SK-N-SH (cell line): ENCODE results near the gene TAF11. TPM values are rescaled to one million over a fixed set of nuclear protein-coding genes. Genes with fewer than 3 reads are reported as not detected.

Source experiments
- CTCF ChIA-PET: fragments of 300-600, 350-600 bp; formaldehyde crosslinking; extraction: SDS; loops from one replicate; lab custom pipeline; 2021; lab: Yijun Ruan, JAX
- POLR2A ChIA-PET: fragments of 350-600 bp; sonication (Branson Sonifier 250); formaldehyde crosslinking; extraction: SDS; loops from one replicate; lab custom pipeline; 2020; ENCODE audit warnings: antibody characterized with exemption, inconsistent platforms; lab: Yijun Ruan, JAX
- DNase-seq: peaks from one replicate; pipeline ENCODE4 v3.0.0; 2012
- H2AFZ ChIP-seq: fragments of 200-600 bp; sonication (generic); 2 replicates; pipeline ENCODE4 v1.8.1; 2016; ENCODE audit warnings: antibody characterized with exemption, mild to moderate bottlenecking, low read depth
- H3F3A ChIP-seq: fragments of 200-600 bp; sonication (generic); replicated peaks from 2 replicates; pipeline ENCODE3; 2016; ENCODE audit warnings: antibody characterized with exemption, mild to moderate bottlenecking; ENCODE audit not compliant: insufficient read depth
- H3K27ac ChIP-seq, 2 experiments: fragments of 200-500 bp in 1 of 2; fragments of 200-600 bp in 1 of 2; sonication (Bioruptor generic) in 1 of 2; sonication (generic), shearing (Covaris generic) in 1 of 2; 2 replicates each; pipeline versions ENCODE4 v1.5.1 to v1.6.1; 2014 to 2016; ENCODE audit warnings: low read depth in 2 of 2, inconsistent platforms in 1 of 2, low read length in 1 of 2, mild to moderate bottlenecking in 1 of 2, mixed read lengths in 1 of 2
- H3K27me3 ChIP-seq: fragments of 200-600 bp; sonication (generic), shearing (Covaris generic); 2 replicates; pipeline ENCODE4 v1.6.1; 2016; ENCODE audit warnings: mixed run types; ENCODE audit not compliant: insufficient read depth
- H3K36me3 ChIP-seq, 2 experiments: fragments of 200-500 bp in 1 of 2; fragments of 200-600 bp in 1 of 2; sonication (Bioruptor generic) in 1 of 2; sonication (generic) in 1 of 2; replicated peaks in 1 of 2; 2 replicates each; pipeline versions ENCODE3 to v1.5.1; 2014 to 2016; ENCODE audit warnings: low read length in 1 of 2, mild to moderate bottlenecking in 1 of 2; ENCODE audit not compliant: insufficient read depth in 2 of 2, control insufficient read depth in 1 of 2
- H3K4me1 ChIP-seq, 2 experiments: fragments of 200-500 bp in 1 of 2; fragments of 200-600 bp in 1 of 2; sonication (Bioruptor generic) in 1 of 2; sonication (generic), shearing (Covaris generic) in 1 of 2; 2 replicates each; pipeline versions ENCODE4 v1.5.1 to v1.6.1; 2014 to 2016; ENCODE audit warnings: low read depth in 1 of 2, low read length in 1 of 2, mixed run types in 1 of 2; ENCODE audit not compliant: insufficient read depth in 2 of 2, control insufficient read depth in 1 of 2
- H3K4me2 ChIP-seq: fragments of 200-600 bp; sonication (generic), shearing (Covaris generic); 2 replicates; pipeline ENCODE4 v1.6.1; 2017; ENCODE audit warnings: mixed run types
- H3K4me3 ChIP-seq, 2 experiments: fragments of 200-500 bp in 1 of 2; fragments of 200-600 bp in 1 of 2; sonication (Bioruptor generic) in 1 of 2; sonication (generic), shearing (Covaris generic) in 1 of 2; 2 replicates each; pipeline versions ENCODE4 v1.5.1 to v1.8.1; 2014 to 2016; ENCODE audit warnings: low read depth in 2 of 2, inconsistent platforms in 1 of 2, low read length in 1 of 2, mild to moderate bottlenecking in 1 of 2, mixed read lengths in 1 of 2, moderate library complexity in 1 of 2
- H3K79me2 ChIP-seq: fragments of 200-600 bp; sonication (generic); 2 replicates; pipeline ENCODE4 v1.8.1; 2017; ENCODE audit warnings: mild to moderate bottlenecking; ENCODE audit not compliant: insufficient read depth
- H3K9ac ChIP-seq: fragments of 200-600 bp; sonication (generic); 2 replicates; pipeline ENCODE4 v1.6.1; 2017; ENCODE audit warnings: mixed run types
- H3K9me2 ChIP-seq: fragments of 200-600 bp; sonication (generic); 2 replicates; pipeline ENCODE4 v1.6.1; 2017; ENCODE audit warnings: mixed run types
- H3K9me3 ChIP-seq: fragments of 200-600 bp; sonication (generic); 2 replicates; pipeline ENCODE4 v1.6.1; 2017; ENCODE audit warnings: mixed run types, mild to moderate bottlenecking, moderate library complexity
- H4K20me1 ChIP-seq: fragments of 200-600 bp; sonication (generic); 2 replicates; pipeline ENCODE4 v1.6.1; 2017; ENCODE audit warnings: mild to moderate bottlenecking, mixed run types; ENCODE audit not compliant: insufficient read depth
- CHD2 ChIP-seq: fragments of 150-350 bp; IDR thresholded peaks from 2 replicates; pipeline ENCODE4 v1.6.1; 2018; ENCODE audit warnings: low read length; ENCODE audit not compliant: partially characterized antibody
- ELF1 ChIP-seq: IDR thresholded peaks from 2 replicates; pipeline ENCODE4 v1.4.0; 2012
- EP300 ChIP-seq, 2 experiments: IDR thresholded peaks; 2 replicates each; pipeline versions ENCODE4 v1.4.0 to v1.6.1; 2012; ENCODE audit warnings: borderline replicate concordance in 1 of 2, low read depth in 1 of 2, low read length in 1 of 2
- EZH2phosphoT487 ChIP-seq: fragments of 200-600 bp; sonication (generic); IDR thresholded peaks from 2 replicates; pipeline ENCODE4 v1.6.1; 2017; ENCODE audit warnings: low read depth, mixed run types, mild to moderate bottlenecking, antibody characterized with exemption, moderate library complexity, borderline replicate concordance
- FOSL2 ChIP-seq: IDR thresholded peaks from 2 replicates; pipeline ENCODE4 v1.4.0; 2012; ENCODE audit warnings: low read depth, mild to moderate bottlenecking, moderate library complexity, borderline replicate concordance
- FOXJ3 ChIP-seq: sonication (generic); formaldehyde crosslinking; IDR thresholded peaks from 2 replicates; pipeline ENCODE4 v1.5.1; 2020; ENCODE audit warnings: mild to moderate bottlenecking, missing genetic modification reagents
- GATA2 ChIP-seq: sonication (generic); formaldehyde crosslinking; IDR thresholded peaks from 2 replicates; pipeline ENCODE4 v1.5.0; 2020; ENCODE audit warnings: mild to moderate bottlenecking, missing genetic modification reagents
- IRF3 ChIP-seq: fragments of 150-350 bp; IDR thresholded peaks from 2 replicates; pipeline ENCODE4 v1.6.1; 2016; ENCODE audit warnings: mild to moderate bottlenecking, low read depth, low read length
- JUND ChIP-seq: IDR thresholded peaks from 2 replicates; pipeline ENCODE4 v1.4.0; 2012
- MAX ChIP-seq: IDR thresholded peaks from 2 replicates; pipeline ENCODE4 v1.4.0; 2012; ENCODE audit warnings: low read depth
- MEF2A ChIP-seq: IDR thresholded peaks from 2 replicates; pipeline ENCODE4 v1.4.0; 2012; ENCODE audit warnings: low read depth, borderline replicate concordance
- MXI1 ChIP-seq: IDR thresholded peaks from 2 replicates; pipeline ENCODE4 v1.6.1; 2012; ENCODE audit warnings: mild to moderate bottlenecking, low read depth, low read length, improper control_type of control experiment
- NRF1 ChIP-seq: IDR thresholded peaks from 2 replicates; pipeline ENCODE4 v1.6.1; 2012; ENCODE audit warnings: low read depth, mild to moderate bottlenecking, low read length
- RCOR1 ChIP-seq: fragments of 150-350 bp; IDR thresholded peaks from 2 replicates; pipeline ENCODE4 v1.6.1; 2017; ENCODE audit warnings: antibody characterized with exemption, low read length
- RFX5 ChIP-seq: IDR thresholded peaks from 2 replicates; pipeline ENCODE4 v1.6.1; 2012; ENCODE audit warnings: mild to moderate bottlenecking, improper control_type of control experiment, low read length
- RXRA ChIP-seq: IDR thresholded peaks from 2 replicates; pipeline ENCODE4 v1.4.0; 2012; ENCODE audit warnings: low read depth, mild to moderate bottlenecking, borderline replicate concordance
- SMC3 ChIP-seq: IDR thresholded peaks from 2 replicates; pipeline ENCODE4 v1.6.1; 2012; ENCODE audit warnings: low read depth, low read length, improper control_type of control experiment
- TAF1 ChIP-seq: IDR thresholded peaks from 2 replicates; pipeline ENCODE4 v1.6.1; 2012; ENCODE audit warnings: low read depth, mild to moderate bottlenecking, low read length, moderate library complexity, borderline replicate concordance
- TCF12 ChIP-seq: IDR thresholded peaks from 2 replicates; pipeline ENCODE4 v1.4.0; 2012
- TEAD4 ChIP-seq: IDR thresholded peaks from 2 replicates; pipeline ENCODE4 v1.4.0; 2012; ENCODE audit warnings: mild to moderate bottlenecking, borderline replicate concordance; ENCODE audit not compliant: insufficient read depth
- USF1 ChIP-seq: IDR thresholded peaks from 2 replicates; pipeline ENCODE4 v1.4.0; 2012; ENCODE audit warnings: low read depth, borderline replicate concordance
- WGBS: methylation state at CpG from one replicate; pipeline ENCODE4 v1.1.6; 2017; ENCODE audit warnings: low lambda C conversion rate; 5-methylcytosine and 5-hydroxymethylcytosine counted together
- polyA plus RNA-seq, 3 experiments: library from polyadenylated mRNA; depleted of rRNA; stranded (reverse); fragments of >200 nt; gene quantifications; 2 replicates each; pipeline ENCODE4 v1.2.3, GENCODE V29; 2012
- TF ChIP-seq, protein P1 (sequence below): IDR thresholded peaks from 2 replicates; pipeline ENCODE4 v1.4.0; 2012; ENCODE audit warnings: low read depth, borderline replicate concordance
- TF ChIP-seq, protein P2 (sequence below): IDR thresholded peaks from 2 replicates; pipeline ENCODE4; 2012
- TF ChIP-seq, protein P3 (sequence below): fragments of 200-600 bp; sonication (generic); IDR thresholded peaks from 2 replicates; pipeline ENCODE4 v1.6.1; 2017; ENCODE audit warnings: antibody characterized with exemption, mild to moderate bottlenecking, moderate library complexity

Gene TAF11, protein sequence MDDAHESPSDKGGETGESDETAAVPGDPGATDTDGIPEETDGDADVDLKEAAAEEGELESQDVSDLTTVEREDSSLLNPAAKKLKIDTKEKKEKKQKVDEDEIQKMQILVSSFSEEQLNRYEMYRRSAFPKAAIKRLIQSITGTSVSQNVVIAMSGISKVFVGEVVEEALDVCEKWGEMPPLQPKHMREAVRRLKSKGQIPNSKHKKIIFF
- 21.8 and 29.3 TPM in 2 replicates for polyA plus RNA-seq (2012; rRNA removed)
- polyA plus RNA-seq (2012; cell fraction: cytosol; rRNA removed): 31.0 and 35.6 TPM in 2 replicates
- 25.4 and 38.9 TPM in 2 replicates for polyA plus RNA-seq (2012; cell fraction: nucleus; rRNA removed)

- Histone ChIP-seq H2AFZ (peak within 1 kb of the TSS; percentile 97), H4K20me1 (peaks cover 3% of the 10 kb centered on the region; the same call in 1 of the 2 replicates), H3K9ac (peak within 1 kb of the TSS; percentile 92), H3K9me3 (no peaks in the 10 kb centered on the region), H3K4me3 (peak within 1 kb of the TSS; percentile 92 to 95), H3K4me1 (peaks cover 0 to 10% of the 10 kb centered on the region in 2 experiments; a peak in 2 of 4 replicates), H3K36me3 (peaks cover 3 to 24% of the 10 kb centered on the region in 2 experiments), H3K27me3 (no peaks in the 10 kb centered on the region), H3F3A (peaks cover 13% of the 10 kb centered on the region), H3K4me2 (peak within 1 kb of the TSS; percentile 82), H3K9me2 (no peaks in the 10 kb centered on the region), H3K27ac (peak within 1 kb of the TSS; percentile 85 to 86), H3K79me2 (peaks cover 73% of the 10 kb centered on the region)
- ChIA-PET CTCF (interaction anchor here (0.9 to 1.1 kb wide), 4 partner anchors 15 to 252 kb away, joined by 3 to 5 read pairs (median 4); no protein-coding TSS in a partner anchor), POLR2A (interaction anchor here (0.7 to 1.8 kb wide), 3 partner anchors 23 to 131 kb away, joined by 3 to 6 read pairs (median 3); partner anchors contain the start of gene SNRPC)
- peak; percentile 86 for DNase-seq
- WGBS: 0% methylated on average over 43 of the region's 43 CpGs
- TF ChIP-seq MXI1 (peak; percentile 92), GATA2 (CRISPR knock-in tag) (no peak), MEF2A (0 out of 2 replicates have a peak, but pooled peaks have one; percentile 9), TAF1 (peak; percentile 67; the same call in 1 of the 2 replicates), JUND (peak; percentile 20; the same call in 1 of the 2 replicates), IRF3 (no peak), RFX5 (no peak), USF1 (no peak), NRF1 (no peak), ELF1 (peak; percentile 99), EZH2phosphoT487 (no peak), MAX (peak; percentile 90), CHD2 (peak; percentile 82), RCOR1 (no peak; the same call in 1 of the 2 replicates), TEAD4 (no peak), RXRA (no peak), EP300 (IDR thresholded peaks at IDR 0.05; ENCODE audit: borderline replicate concordance in 1 of 2, low read depth in 1 of 2, low read length in 1 of 2) (peak in 1 of 2 experiments; percentile 32; a peak in 1 of 4 replicates), FOSL2 (peak; percentile 23; the same call in 1 of the 2 replicates), FOXJ3 (0 out of 2 replicates have a peak, but pooled peaks have one; percentile 33), TCF12 (peak; percentile 25; the same call in 1 of the 2 replicates), SMC3 (no peak)
- TF ChIP-seq, protein P1, sequence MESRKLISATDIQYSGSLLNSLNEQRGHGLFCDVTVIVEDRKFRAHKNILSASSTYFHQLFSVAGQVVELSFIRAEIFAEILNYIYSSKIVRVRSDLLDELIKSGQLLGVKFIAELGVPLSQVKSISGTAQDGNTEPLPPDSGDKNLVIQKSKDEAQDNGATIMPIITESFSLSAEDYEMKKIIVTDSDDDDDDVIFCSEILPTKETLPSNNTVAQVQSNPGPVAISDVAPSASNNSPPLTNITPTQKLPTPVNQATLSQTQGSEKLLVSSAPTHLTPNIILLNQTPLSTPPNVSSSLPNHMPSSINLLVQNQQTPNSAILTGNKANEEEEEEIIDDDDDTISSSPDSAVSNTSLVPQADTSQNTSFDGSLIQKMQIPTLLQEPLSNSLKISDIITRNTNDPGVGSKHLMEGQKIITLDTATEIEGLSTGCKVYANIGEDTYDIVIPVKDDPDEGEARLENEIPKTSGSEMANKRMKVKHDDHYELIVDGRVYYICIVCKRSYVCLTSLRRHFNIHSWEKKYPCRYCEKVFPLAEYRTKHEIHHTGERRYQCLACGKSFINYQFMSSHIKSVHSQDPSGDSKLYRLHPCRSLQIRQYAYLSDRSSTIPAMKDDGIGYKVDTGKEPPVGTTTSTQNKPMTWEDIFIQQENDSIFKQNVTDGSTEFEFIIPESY: peak; percentile 73; the same call in 1 of the 2 replicates
- TF ChIP-seq, protein P2, sequence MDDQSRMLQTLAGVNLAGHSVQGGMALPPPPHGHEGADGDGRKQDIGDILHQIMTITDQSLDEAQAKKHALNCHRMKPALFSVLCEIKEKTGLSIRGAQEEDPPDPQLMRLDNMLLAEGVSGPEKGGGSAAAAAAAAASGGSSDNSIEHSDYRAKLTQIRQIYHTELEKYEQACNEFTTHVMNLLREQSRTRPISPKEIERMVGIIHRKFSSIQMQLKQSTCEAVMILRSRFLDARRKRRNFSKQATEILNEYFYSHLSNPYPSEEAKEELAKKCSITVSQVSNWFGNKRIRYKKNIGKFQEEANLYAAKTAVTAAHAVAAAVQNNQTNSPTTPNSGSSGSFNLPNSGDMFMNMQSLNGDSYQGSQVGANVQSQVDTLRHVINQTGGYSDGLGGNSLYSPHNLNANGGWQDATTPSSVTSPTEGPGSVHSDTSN: no peak; the same call in 1 of the 2 replicates
- TF ChIP-seq, protein P3, sequence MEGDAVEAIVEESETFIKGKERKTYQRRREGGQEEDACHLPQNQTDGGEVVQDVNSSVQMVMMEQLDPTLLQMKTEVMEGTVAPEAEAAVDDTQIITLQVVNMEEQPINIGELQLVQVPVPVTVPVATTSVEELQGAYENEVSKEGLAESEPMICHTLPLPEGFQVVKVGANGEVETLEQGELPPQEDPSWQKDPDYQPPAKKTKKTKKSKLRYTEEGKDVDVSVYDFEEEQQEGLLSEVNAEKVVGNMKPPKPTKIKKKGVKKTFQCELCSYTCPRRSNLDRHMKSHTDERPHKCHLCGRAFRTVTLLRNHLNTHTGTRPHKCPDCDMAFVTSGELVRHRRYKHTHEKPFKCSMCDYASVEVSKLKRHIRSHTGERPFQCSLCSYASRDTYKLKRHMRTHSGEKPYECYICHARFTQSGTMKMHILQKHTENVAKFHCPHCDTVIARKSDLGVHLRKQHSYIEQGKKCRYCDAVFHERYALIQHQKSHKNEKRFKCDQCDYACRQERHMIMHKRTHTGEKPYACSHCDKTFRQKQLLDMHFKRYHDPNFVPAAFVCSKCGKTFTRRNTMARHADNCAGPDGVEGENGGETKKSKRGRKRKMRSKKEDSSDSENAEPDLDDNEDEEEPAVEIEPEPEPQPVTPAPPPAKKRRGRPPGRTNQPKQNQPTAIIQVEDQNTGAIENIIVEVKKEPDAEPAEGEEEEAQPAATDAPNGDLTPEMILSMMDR: no peak
These were observed at the start of gene TAF11 for GRCh38 chr6:34887753-34888513. TSS of gene TAF11 (minus strand) at chr6:34888042. CDS start at chr6:34887957, 85 bp downstream.
